Spinal cord (tissue), 10 donors: ENCODE results near the gene WDR59. TPM values are rescaled to one million over a fixed set of nuclear protein-coding genes. Genes with fewer than 3 reads are reported as not detected.

ENCODE experiments used
- DNase-seq, 6 donors: peaks; one replicate each; pipeline versions ENCODE4 v3.0.0 to v3.0.0-alpha.2; 2013 to 2015; ENCODE audit warnings: low spot score in 6 of 6, low read depth in 4 of 6
- H3K27ac ChIP-seq: one replicate; pipeline ENCODE4 v1.5.1; 2013; ENCODE audit warnings: low read depth, low read length, control low read depth
- H3K27me3 ChIP-seq: one replicate; pipeline ENCODE4 v1.6.1; 2013; ENCODE audit warnings: low read length; ENCODE audit not compliant: control insufficient read depth, insufficient read depth
- H3K36me3 ChIP-seq: one replicate; pipeline ENCODE4 v1.6.1; 2013; ENCODE audit warnings: low read length; ENCODE audit not compliant: control insufficient read depth, insufficient read depth
- H3K4me1 ChIP-seq: one replicate; pipeline ENCODE4 v1.6.1; 2013; ENCODE audit warnings: low read length; ENCODE audit not compliant: control insufficient read depth, insufficient read depth
- H3K4me3 ChIP-seq: one replicate; pipeline ENCODE4 v1.5.1; 2013; ENCODE audit warnings: low read depth, low read length, control low read depth
- H3K9me3 ChIP-seq: one replicate; pipeline ENCODE4 v1.6.1; 2013; ENCODE audit warnings: low read length; ENCODE audit not compliant: control insufficient read depth, insufficient read depth
- WGBS: methylation state at CpG from one replicate; pipeline ENCODE4 v1.1.5; 2013; ENCODE audit warnings: missing lambda C conversion rate; ENCODE audit not compliant: insufficient coverage; 5-methylcytosine and 5-hydroxymethylcytosine counted together
- polyA plus RNA-seq, 2 donors: library from polyadenylated mRNA; unstranded; fragments of 120-200 nt; gene quantifications; one replicate each; pipeline ENCODE4 v1.2.1, GENCODE V29; 2013; ENCODE audit not compliant: insufficient read length in 2 of 2
- total RNA-seq, 2 donors: library from RNA; depleted of rRNA in 1 of 2; stranded (reverse); fragments of 120-200 nt in 1 of 2; fragments of >200 nt in 1 of 2; gene quantifications; one replicate each; pipeline versions ENCODE4 v1.2.3 to v1.2.4, GENCODE V29; 2013 to 2014
- donor health status: healthy.

The WDR59 gene
- total and polyA plus RNA-seq, 4 donors, result 30.2 to 103 (median 56.5) TPM

GRCh38 chr16:74832228-74832627, 152.7 kb downstream of the WDR59 start:
- Histone ChIP-seq H3K4me1 (peaks cover 12% of the 10 kb centered on the region), H3K9me3 (peaks cover 3% of the 10 kb centered on the region), H3K27me3 (no peaks in the 10 kb centered on the region), H3K36me3 (no peaks in the 10 kb centered on the region), H3K27ac (no peak overlapping the region), H3K4me3 (no peak overlapping the region)
- no CpG with 5 or more reads among the region's 5 CpGs for WGBS
- no peak for DNase-seq

DNA sequence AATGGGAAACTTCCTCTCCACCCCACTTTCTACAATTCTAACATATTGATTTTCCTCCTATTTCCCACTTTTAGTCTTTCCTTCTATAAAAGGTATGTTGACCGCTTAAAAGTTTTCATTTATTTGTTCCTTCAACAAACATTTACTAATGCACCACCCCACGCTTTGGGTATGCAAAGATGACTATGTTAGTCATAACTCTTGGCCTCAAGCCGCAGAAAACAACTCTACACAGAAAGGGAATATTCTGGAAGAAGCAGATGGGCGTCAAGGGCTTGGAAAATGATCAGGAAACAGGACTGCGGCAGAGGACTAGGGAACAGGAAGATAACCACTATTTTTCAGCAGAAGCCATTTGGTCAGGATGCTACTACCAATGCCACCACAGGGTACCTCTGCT, 153.5 kb downstream of the WDR59 start:
- peaks cover 6% of the 10 kb centered on the region for H3K4me1 ChIP-seq
- WGBS, result 100% methylated on average over 1 of the region's 5 CpGs

DNA sequence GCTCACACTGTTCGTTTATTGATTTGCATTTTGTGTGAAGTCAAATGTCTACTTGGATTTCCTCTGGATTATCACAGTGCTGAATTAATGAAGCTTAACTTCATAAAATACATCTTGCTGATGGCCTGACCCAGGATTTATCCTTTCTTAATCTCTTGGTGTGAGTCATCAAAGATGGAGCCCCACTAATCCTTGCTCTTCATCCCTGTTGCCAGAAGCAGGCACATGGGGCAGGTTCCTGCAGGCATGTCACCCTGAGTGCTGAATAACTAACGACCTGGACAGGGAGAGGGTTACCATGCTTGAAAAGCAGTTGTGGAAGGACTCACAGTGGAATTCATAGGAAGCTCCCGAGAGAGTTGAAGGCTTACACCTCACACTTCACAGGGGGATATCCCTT, 154.3 kb downstream of the WDR59 start:
- Histone ChIP-seq H3K9me3 (peaks cover 3% of the 10 kb centered on the region), H3K36me3 (no peaks in the 10 kb centered on the region), H3K4me3 (no peak overlapping the region), H3K27me3 (no peaks in the 10 kb centered on the region), H3K4me1 (peaks cover 3% of the 10 kb centered on the region), H3K27ac (no peak overlapping the region)
- no peak for DNase-seq
- 100% methylated on average over 1 of the region's 3 CpGs for WGBS

More for the DNA sequence above, 153.5 kb downstream of the WDR59 start:
- Histone ChIP-seq H3K4me3 (no peak overlapping the region), H3K27ac (no peak overlapping the region), H3K9me3 (peaks cover 3% of the 10 kb centered on the region), H3K27me3 (no peaks in the 10 kb centered on the region), H3K36me3 (no peaks in the 10 kb centered on the region)
- DNase-seq, result no peak

DNA sequence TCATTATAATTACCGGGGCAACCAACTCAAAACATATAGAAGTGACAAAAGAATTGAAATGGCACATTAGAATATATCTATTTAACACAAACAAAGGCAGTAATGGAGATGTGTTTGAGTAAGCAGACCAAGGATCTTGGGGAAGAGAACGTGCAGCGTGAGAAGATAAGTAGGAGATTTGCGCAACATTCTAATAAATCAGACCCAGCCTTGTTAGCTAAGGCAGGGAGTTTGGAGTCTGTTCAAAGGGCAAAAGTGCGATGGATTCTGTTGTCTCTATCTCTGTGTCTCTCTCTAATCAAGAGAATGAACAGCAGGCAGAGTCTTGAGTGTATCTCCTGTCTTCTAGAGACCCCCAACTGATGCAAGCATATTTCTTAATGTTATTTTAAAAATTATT, 155.3 kb downstream of the WDR59 start:
- Histone ChIP-seq H3K9me3 (peaks cover 3% of the 10 kb centered on the region), H3K36me3 (no peaks in the 10 kb centered on the region), H3K27ac (no peak overlapping the region), H3K4me3 (no peak overlapping the region), H3K4me1 (no peaks in the 10 kb centered on the region), H3K27me3 (no peaks in the 10 kb centered on the region)
- no peak for DNase-seq
- WGBS, result no CpG with 5 or more reads among the region's 5 CpGs

DNA sequence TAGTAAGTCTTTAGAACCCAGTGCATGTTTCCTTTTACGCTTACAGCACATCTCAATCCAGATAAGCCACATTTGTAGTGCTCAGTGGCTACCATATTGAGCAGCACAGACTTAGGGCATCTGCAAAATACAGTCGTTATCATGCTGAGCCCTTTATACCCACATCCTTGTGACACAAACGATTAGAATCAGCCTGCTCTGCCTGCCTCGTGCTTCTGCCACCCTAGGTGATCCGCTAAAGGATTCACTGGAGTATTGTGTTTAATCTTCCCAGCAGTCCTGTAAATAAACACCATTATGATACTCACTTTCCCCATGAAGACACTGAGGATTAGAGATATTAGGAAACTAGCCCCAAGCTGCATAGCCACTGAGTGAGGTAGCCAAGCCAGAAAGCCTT, 159.0 kb downstream of the WDR59 start:
- H3K4me1 ChIP-seq, result no peaks in the 10 kb centered on the region
- H3K27ac ChIP-seq, result no peak overlapping the region
- WGBS, result 48% methylated on average over 3 of the region's 5 CpGs
- H3K9me3 ChIP-seq, result peaks cover 3% of the 10 kb centered on the region
- no peak overlapping the region for H3K4me3 ChIP-seq
- H3K36me3 ChIP-seq, result no peaks in the 10 kb centered on the region
- H3K27me3 ChIP-seq, result no peaks in the 10 kb centered on the region
- no peak for DNase-seq

DNA sequence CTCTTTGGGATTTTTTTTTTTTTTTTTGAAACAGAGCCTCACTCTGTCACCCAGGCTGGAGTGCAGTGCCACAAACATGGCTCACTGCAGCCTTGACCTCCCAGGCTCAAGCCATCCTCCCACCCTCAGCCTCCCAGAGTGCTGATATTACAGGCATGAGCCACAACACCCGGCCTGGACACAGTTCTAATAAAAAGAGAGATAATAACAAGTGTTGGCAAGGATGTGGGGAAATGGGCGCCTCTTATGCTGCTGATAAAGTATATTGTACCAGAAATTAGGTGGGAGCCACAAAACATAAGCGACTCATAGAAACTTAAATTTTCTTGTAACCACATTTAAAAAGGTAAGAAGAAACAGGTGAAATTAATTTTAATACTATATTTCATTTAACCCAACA, 159.9 kb downstream of the WDR59 start:
- H3K9me3 ChIP-seq, result peaks cover 3% of the 10 kb centered on the region
- H3K36me3 ChIP-seq, result no peaks in the 10 kb centered on the region
- H3K4me3 ChIP-seq, result no peak overlapping the region
- no peak overlapping the region for H3K27ac ChIP-seq
- no peaks in the 10 kb centered on the region for H3K27me3 ChIP-seq
- H3K4me1 ChIP-seq, result no peaks in the 10 kb centered on the region
- WGBS, result no CpG with 5 or more reads among the region's 3 CpGs
- DNase-seq, result no peak

Other genes starting within 250 kb of the WDR59 start
- gene FA2H, start 210.3 kb downstream of the WDR59 start, total RNA-seq, result 1 to 10 TPM; 3.8 to 7.1 TPM
- gene FA2H, start 210.3 kb downstream of the WDR59 start, polyA plus RNA-seq, result 10 to 100 TPM; 20.4 to 21.4 TPM
- 10 to 100 TPM; 13.2 to 20.2 TPM for gene ZNRF1, start 13.9 kb upstream of the WDR59 start, total RNA-seq
- 100 to 1,000 TPM in 1 of 2 donors, 10 to 100 TPM in 1; 89.5 to 103 TPM for gene ZNRF1, start 13.9 kb upstream of the WDR59 start, polyA plus RNA-seq
- gene LDHD, start 131.7 kb upstream of the WDR59 start, total RNA-seq, result 1 to 10 TPM; 4.5 to 5.7 TPM
- 1 to 10 TPM; 8.1 to 9.3 TPM for gene LDHD, start 131.7 kb upstream of the WDR59 start, polyA plus RNA-seq
- gene ZFP1, start 163.4 kb upstream of the WDR59 start, total RNA-seq, result 10 to 100 TPM; 35.6 to 38.8 TPM
- gene ZFP1, start 163.4 kb upstream of the WDR59 start, polyA plus RNA-seq, result 10 to 100 TPM; 23.3 to 29.5 TPM
- gene CTRB2, start 222.0 kb upstream of the WDR59 start, total RNA-seq, result not detected
- gene CTRB2, start 222.0 kb upstream of the WDR59 start, polyA plus RNA-seq, result under 1 TPM; 0.20 to 0.24 TPM
- not detected for gene CTRB1, start 233.9 kb upstream of the WDR59 start, total RNA-seq
- under 1 TPM in 1 of 2 donors, not detected in 1; 0.24 TPM for gene CTRB1, start 233.9 kb upstream of the WDR59 start, polyA plus RNA-seq